GM19238 (cell line): ENCODE results near the gene ARMC3.

ENCODE experiments used
- DNase-seq: peaks from one replicate; pipeline ENCODE4 v3.0.0; 2011; ENCODE audit warnings: low spot score; ENCODE audit not compliant: insufficient read length

Gene ARMC3

DNA sequence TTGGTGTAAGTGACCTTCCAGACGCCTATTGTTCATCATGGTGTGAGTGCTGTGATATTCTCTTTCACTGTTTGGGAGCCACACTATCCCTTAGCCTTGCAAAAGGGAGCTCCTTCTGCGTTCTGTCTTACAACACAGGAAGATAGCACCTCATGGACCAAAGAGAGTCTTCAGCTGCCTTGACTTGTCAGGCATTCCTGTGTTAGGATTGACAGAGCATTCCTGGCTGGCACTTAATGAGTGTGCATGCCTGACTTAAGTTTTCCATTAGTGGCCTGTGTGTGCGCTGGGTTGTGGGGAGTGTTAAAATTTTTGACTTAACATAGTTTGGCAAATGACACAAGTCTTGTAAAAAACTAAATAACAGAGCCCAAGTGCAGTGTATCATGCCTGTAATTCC, 145.7 kb downstream of the ARMC3 start:
- DNase-seq, result no peak

DNA sequence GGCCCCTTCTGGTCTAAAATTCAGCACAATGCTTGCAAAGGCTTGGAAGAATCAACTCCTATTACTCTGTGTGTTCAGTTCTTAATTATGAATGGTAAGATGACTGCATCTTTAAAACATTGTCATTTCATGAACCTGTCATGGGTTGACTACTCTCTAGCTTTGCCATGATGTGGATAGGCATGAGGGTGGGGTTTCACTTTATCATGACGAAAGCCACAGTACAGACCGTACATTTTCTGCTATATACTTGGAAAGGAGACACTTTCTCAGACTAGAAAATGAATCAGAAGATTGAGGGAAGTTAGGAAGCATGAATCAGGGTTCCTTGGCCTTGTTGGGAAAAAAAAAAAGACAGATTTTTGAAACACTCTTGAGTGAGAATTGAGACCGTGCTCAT, 147.8 kb downstream of the ARMC3 start:
- DNase-seq, result no peak

DNA sequence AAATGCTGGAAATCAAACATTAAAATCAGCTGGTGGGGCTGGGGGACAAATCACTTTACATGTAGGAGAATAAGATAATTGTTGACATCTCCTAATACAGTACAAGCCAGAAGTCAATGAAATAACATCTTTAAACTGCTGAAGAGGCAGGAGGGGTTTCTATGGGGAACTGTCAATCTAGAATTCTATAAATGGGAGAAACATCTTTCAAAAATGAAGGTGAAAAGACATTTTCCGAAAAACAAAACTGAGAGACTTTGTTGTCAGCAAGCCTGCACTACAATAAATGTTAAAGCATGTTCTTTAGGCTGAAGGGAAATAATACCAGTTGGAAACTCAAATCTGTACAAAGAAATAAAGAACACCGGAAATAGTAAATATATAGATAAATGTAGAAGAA, 150.3 kb downstream of the ARMC3 start:
- no peak for DNase-seq

DNA sequence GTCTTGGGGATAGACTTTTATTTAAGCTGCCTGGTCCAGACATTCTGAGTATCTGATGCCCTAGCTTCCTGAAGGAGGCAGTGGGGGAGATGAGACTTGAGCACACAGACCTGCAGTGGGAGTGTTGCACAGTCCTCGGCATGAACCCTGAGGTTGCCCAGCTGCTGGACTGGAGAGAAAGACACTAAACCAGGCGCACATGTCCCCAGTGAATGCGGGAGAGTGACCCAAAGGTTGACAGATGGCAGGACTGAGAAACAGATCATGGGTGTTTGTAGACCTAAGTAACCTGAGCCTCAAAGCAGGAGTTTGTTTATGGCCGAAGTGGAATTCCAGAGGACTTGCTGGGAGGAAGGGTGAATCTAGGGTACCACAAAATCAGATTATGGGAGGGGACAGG, 151.8 kb downstream of the ARMC3 start:
- no peak for DNase-seq

DNA sequence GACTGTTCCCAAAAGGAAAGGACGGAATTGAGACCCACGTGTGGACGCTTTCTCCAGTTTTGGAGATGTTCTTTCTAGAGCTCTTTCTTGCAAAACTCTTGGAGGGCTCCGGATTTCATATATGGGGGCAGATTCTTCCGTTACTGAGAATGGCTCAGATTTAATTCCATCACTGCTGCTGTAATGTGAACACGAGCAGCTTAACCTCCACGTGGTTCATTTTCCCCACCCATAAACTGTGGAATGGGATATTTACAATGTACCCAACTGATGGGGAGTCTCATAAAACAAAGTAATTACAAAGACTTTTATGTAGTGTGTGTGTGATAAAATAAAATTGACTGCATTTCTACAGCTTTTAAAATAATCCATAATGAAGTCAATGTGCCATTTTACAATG, 152.4 kb downstream of the ARMC3 start:
- DNase-seq, result no peak

DNA sequence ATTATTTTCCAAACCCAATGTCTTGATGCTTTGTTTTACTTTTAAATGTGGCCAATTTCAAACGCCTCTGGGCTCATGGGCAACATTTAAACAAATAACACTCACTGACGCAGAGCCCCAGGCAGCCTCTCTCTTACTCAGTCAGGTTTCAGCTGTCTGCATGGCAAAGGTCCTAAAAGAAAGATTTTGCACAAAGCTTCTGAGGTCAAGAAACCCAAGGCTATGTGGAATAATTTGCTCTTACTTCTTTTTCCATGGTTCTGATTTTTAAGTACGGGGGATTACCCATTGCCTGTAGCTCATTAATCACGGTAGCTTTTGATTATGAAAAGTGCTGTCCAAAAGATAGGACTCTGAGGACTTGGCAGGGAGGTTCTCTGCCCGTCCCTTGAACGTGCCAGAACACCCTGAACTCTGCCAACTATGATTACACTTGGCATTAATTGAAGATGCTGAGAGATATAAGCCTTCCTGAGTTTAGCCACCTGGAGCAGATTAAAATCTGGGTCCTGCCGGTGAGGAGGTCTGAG, 153.4 kb downstream of the ARMC3 start:
- no peak for DNase-seq

DNA sequence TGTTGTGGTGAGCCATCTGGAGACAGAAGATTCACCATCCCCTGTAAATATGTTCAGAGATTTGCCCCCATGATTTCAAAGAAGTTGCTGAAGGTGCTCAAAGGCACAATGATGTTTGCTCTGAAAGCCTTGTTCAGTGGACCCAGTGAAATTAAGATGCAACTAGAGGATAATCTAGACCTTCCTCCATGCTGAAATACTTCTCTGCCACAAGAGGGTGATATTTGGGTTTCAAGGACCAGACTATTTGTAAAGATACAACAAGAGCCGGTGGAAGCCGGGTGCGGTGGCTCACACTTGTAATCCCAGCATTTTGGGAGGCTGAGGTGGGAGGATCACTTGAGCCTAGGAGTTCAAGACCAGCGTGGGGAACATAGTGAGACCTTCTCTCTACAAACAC, 154.0 kb downstream of the ARMC3 start:
- no peak for DNase-seq
